AG10803 (cell line): ENCODE measurements around the gene SEMA6B.

ENCODE experiments used
- DNase-seq: peaks from one replicate; pipeline ENCODE4 v3.0.0; 2010; ENCODE audit warnings: low read depth
- H3K4me3 ChIP-seq: 2 replicates; pipeline ENCODE4 v1.5.1; 2011; ENCODE audit warnings: mild to moderate bottlenecking, low read length, control low read depth
- CTCF ChIP-seq: conservative IDR thresholded peaks from 2 replicates; pipeline ENCODE4 v1.5.1; 2011; ENCODE audit warnings: mild to moderate bottlenecking, low read length, control low read depth, inconsistent platforms

SEMA6B gene

GRCh38 chr19:4586691-4587090 lies 27.2 kb upstream of the SEMA6B start:
- H3K4me3 ChIP-seq, result no peak overlapping the region
- no peak for TF ChIP-seq CTCF
- DNase-seq, result no peak

GRCh38 chr19:4586245-4586644 lies 26.8 kb upstream of the SEMA6B start:
- no peak overlapping the region for H3K4me3 ChIP-seq
- no peak for TF ChIP-seq CTCF
- DNase-seq, result no peak

GRCh38 chr19:4585556-4585955 lies 26.1 kb upstream of the SEMA6B start:
- DNase-seq, result no peak
- H3K4me3 ChIP-seq, result no peak overlapping the region
- no peak for TF ChIP-seq CTCF

- TF ChIP-seq CTCF, result no peak
- peak overlapping the region; percentile 50 for H3K4me3 ChIP-seq
- DNase-seq, result no peak
Measured at GRCh38 chr19:4584670-4585460, 25.4 kb upstream of the SEMA6B start.

GRCh38 chr19:4583961-4584669 lies 24.6 kb upstream of the SEMA6B start:
- DNase-seq, result peak; percentile 31
- no peak for TF ChIP-seq CTCF
- H3K4me3 ChIP-seq, result peak overlapping the region; percentile 50

GRCh38 chr19:4582980-4583842 lies 23.7 kb upstream of the SEMA6B start:
- DNase-seq, result no peak
- H3K4me3 ChIP-seq, result no peak overlapping the region

More at GRCh38 chr19:4582980-4583842, 23.7 kb upstream of the SEMA6B start:
- no peak for TF ChIP-seq CTCF
